Pancreas (tissue), 10 donors: ENCODE data around the gene WDR7. TPM values are rescaled to one million over a fixed set of nuclear protein-coding genes. Genes with fewer than 3 reads are reported as not detected.

Source experiments
- ATAC-seq, 4 donors: fragments of 200-7000 bp; cut with Tn5 transposase; one replicate each; pipeline versions ENCODE4 v1.8.0 to v1.9.1; 2020; ENCODE audit warnings: mild to moderate bottlenecking in 4 of 4, moderate library complexity in 4 of 4
- DNase-seq, 6 donors: peaks; one replicate each; pipeline ENCODE4 v3.0.0-alpha.2; 2020
- FAIRE-seq: peaks from 2 replicates; lab custom pipeline; 2012; peaks lifted over from hg19 to GRCh38; lab: Jason Lieb, UNC
- H3K27ac ChIP-seq, 4 donors: fragments of 200-600 bp; sonication (generic); 1 replicate in 3 of 4; 2 replicates in 1 of 4; pipeline versions ENCODE4 v1.5.0 to v1.8.0; 2020
- H3K27me3 ChIP-seq, 4 donors: fragments of 200-600 bp; one replicate each; pipeline ENCODE4 v1.8.0; 2021
- H3K36me3 ChIP-seq, 3 donors: fragments of 200-600 bp; sonication (generic) in 1 of 3; one replicate each; pipeline versions ENCODE4 v1.5.0 to v1.8.0; 2020 to 2021
- H3K4me1 ChIP-seq, 3 donors: fragments of 200-600 bp; one replicate each; pipeline ENCODE4 v1.8.0; 2021
- H3K4me3 ChIP-seq, 4 donors: fragments of 200-600 bp; sonication (generic) in 2 of 4; one replicate each; pipeline versions ENCODE4 v1.5.0 to v1.8.0; 2020 to 2021
- H3K9me3 ChIP-seq, 4 donors: fragments of 200-600 bp; one replicate each; pipeline ENCODE4 v1.8.0; 2021
- WGBS, 2 donors: extraction: QIAGEN DNeasy Blood & Tissue Kit; methylation state at CpG; one replicate each; pipeline ENCODE4 v1.1.7; 2013; 5-methylcytosine and 5-hydroxymethylcytosine counted together
- intact Hi-C, 3 donors: fragments of 100-400 bp; cut with DNase I; formaldehyde crosslinking; loops; one replicate each; pipeline versions ENCODE4 v1.11.1 to v1.14.2; 2022
- polyA plus RNA-seq, 2 donors: library from polyadenylated mRNA; stranded (reverse); fragments of 200-250 nt; gene quantifications; one replicate each; pipeline ENCODE4 v1.2.3, GENCODE V29; 2013
- total RNA-seq, 6 donors: library from RNA; stranded (reverse); fragmentation: NEBNext Ultra II Directional in 4 of 6; extraction: Animal tissue kit (Norgen Biotek cat#: 25700) in 4 of 6; gene quantifications; one replicate each; pipeline versions ENCODE4 v1.2.1 to v1.2.4, GENCODE V29; 2021 to 2023
- TF ChIP-seq, protein P1 (sequence below), 4 donors: fragments of 200-600 bp; sonication (generic) in 3 of 4; IDR thresholded peaks; one replicate each; pipeline versions ENCODE4 v1.5.0 to v1.8.0; 2021; ENCODE audit warnings: antibody characterized with exemption in 4 of 4
- donor health status: healthy with polysubstance abuse.
- donor health status: DM: no; HTN: no; CAD: no; lungs with moderate emphysema.
- donor health status: DM: no; HTN: no; CAD: no.
- donor health status: control.
- donor health status: control.
- donor health status: Bipolar disorder and iron deficiency.
- donor health status: DM: yes; HTN: yes; CAD: no.
- donor health status: DM: no; HTN: no; CAD: no.
- donor health status: DM: no; HTN: no; CAD: no.
- donor health status: DM: yes; HTN: yes; CAD: no.

The WDR7 gene
- total and polyA plus RNA-seq, 8 donors, result 2.5 to 14.4 (median 10.3) TPM

GRCh38 chr18:56889621-56890020, 238.5 kb downstream of the WDR7 start:
- no peak overlapping the region for H3K27ac ChIP-seq
- no peaks in the 10 kb centered on the region for H3K4me1 ChIP-seq
- no peaks in the 10 kb centered on the region for H3K9me3 ChIP-seq
- intact Hi-C loops, result no loop called here
- FAIRE-seq (no peak), DNase-seq (no peak), ATAC-seq (no peak)
- no peaks in the 10 kb centered on the region for H3K27me3 ChIP-seq
- H3K4me3 ChIP-seq, result no peak overlapping the region
- WGBS, 2 donors, result 74 to 82% methylated on average over 2 of the region's 2 CpGs
- H3K36me3 ChIP-seq, result no peaks in the 10 kb centered on the region
- TF ChIP-seq, protein P1, sequence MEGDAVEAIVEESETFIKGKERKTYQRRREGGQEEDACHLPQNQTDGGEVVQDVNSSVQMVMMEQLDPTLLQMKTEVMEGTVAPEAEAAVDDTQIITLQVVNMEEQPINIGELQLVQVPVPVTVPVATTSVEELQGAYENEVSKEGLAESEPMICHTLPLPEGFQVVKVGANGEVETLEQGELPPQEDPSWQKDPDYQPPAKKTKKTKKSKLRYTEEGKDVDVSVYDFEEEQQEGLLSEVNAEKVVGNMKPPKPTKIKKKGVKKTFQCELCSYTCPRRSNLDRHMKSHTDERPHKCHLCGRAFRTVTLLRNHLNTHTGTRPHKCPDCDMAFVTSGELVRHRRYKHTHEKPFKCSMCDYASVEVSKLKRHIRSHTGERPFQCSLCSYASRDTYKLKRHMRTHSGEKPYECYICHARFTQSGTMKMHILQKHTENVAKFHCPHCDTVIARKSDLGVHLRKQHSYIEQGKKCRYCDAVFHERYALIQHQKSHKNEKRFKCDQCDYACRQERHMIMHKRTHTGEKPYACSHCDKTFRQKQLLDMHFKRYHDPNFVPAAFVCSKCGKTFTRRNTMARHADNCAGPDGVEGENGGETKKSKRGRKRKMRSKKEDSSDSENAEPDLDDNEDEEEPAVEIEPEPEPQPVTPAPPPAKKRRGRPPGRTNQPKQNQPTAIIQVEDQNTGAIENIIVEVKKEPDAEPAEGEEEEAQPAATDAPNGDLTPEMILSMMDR (IDR thresholded peaks at IDR 0.05), result no peak

GRCh38 chr18:56890632-56891031, 239.5 kb downstream of the WDR7 start:
- no peak overlapping the region for H3K27ac ChIP-seq
- FAIRE-seq (no peak), ATAC-seq (peak in 1 of 4 donors; percentile 53), DNase-seq (no peak)
- no peaks in the 10 kb centered on the region for H3K4me1 ChIP-seq
- 72 to 73% methylated on average over 1 of the region's 1 CpG for WGBS, 2 donors
- H3K4me3 ChIP-seq, result no peak overlapping the region
- intact Hi-C loops, result no loop called here
- no peaks in the 10 kb centered on the region for H3K27me3 ChIP-seq
- TF ChIP-seq, protein P1 (IDR thresholded peaks at IDR 0.05), result no peak
- H3K36me3 ChIP-seq, result no peaks in the 10 kb centered on the region
- no peaks in the 10 kb centered on the region for H3K9me3 ChIP-seq

DNA sequence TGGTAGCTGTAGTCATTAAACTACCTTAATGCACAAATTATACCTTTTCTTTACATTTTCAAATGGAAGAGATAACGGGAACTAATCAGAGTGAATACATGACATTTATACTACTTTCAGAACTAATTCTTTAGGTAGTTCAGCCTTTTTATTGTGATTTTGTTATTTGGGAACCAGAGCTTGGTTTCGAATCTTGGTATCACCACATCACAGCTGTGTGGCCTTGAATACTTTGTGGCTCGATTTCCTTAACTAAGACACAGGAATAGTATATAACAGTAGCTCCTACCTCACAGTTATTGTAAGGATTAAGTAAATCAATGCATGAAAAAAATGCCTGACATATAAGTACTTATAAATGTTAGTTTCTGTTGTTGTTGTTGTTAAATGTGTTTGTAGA, 240.0 kb downstream of the WDR7 start:
- TF ChIP-seq, protein P1 (IDR thresholded peaks at IDR 0.05), result no peak
- no peak overlapping the region for H3K27ac ChIP-seq
- intact Hi-C loops, result no loop called here
- no peaks in the 10 kb centered on the region for H3K4me1 ChIP-seq
- DNase-seq (no peak), FAIRE-seq (no peak), ATAC-seq (no peak)
- 69 to 76% methylated on average over 3 of the region's 3 CpGs for WGBS, 2 donors
- no peaks in the 10 kb centered on the region for H3K27me3 ChIP-seq
- no peak overlapping the region for H3K4me3 ChIP-seq
- no peaks in the 10 kb centered on the region for H3K9me3 ChIP-seq
- H3K36me3 ChIP-seq, result no peaks in the 10 kb centered on the region

DNA sequence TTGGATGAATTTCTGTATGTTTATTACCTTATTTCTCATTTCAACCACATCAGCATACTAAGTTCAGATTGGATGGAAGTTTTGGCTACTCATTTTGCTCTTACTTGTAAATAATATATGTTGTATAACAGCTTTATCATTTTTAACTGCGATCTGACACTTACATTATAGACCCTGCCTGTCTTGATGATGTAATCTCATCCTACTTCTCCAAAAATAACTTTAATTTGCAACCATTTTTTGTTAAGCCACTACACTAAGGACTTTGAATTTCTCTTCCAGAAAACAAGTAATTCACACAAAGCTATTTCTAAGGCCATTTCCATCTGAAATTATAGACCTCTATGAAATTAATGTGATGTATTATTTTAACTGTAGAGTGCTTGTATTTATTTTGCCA, 240.7 kb downstream of the WDR7 start:
- Histone ChIP-seq H3K36me3 (no peaks in the 10 kb centered on the region), H3K9me3 (no peaks in the 10 kb centered on the region), H3K4me1 (no peaks in the 10 kb centered on the region), H3K4me3 (no peak overlapping the region), H3K27ac (no peak overlapping the region), H3K27me3 (no peaks in the 10 kb centered on the region)
- intact Hi-C loops, result no loop called here
- WGBS, 2 donors, result 90 to 93% methylated on average over 1 of the region's 1 CpG
- ATAC-seq (no peak), DNase-seq (no peak), FAIRE-seq (no peak)
- TF ChIP-seq, protein P1 (IDR thresholded peaks at IDR 0.05), result no peak

- WGBS, 2 donors, result 50% methylated on average over 2 of the region's 2 CpGs
These were observed 246.0 kb downstream of the WDR7 start for GRCh38 chr18:56897122-56897521.

More at GRCh38 chr18:56897122-56897521, 246.0 kb downstream of the WDR7 start:
- Histone ChIP-seq H3K4me3 (no peak overlapping the region), H3K9me3 (no peaks in the 10 kb centered on the region), H3K4me1 (no peaks in the 10 kb centered on the region), H3K27ac (no peak overlapping the region), H3K27me3 (no peaks in the 10 kb centered on the region), H3K36me3 (no peaks in the 10 kb centered on the region)
- DNase-seq, result no peak
- no peak for FAIRE-seq
- intact Hi-C loops, result no loop called here
- no peak for ATAC-seq
- TF ChIP-seq, protein P1 (IDR thresholded peaks at IDR 0.05), result no peak
